Fibroblast of mammary gland (primary cell): ENCODE results near the gene FOXL1.
A peak's percentile ranks its signal among the peaks of the same experiment; 100 is the strongest.

ENCODE experiments used
- DNase-seq: peaks from one replicate; pipeline ENCODE4 v3.0.0-alpha.2; 2010; ENCODE audit warnings: low read depth
- H3K4me3 ChIP-seq: 2 replicates; pipeline ENCODE4 v1.5.1; 2011; ENCODE audit warnings: low read depth, mild to moderate bottlenecking, low read length, moderate library complexity; ENCODE audit not compliant: control insufficient read depth
- CTCF ChIP-seq: conservative IDR thresholded peaks from 2 replicates; pipeline ENCODE4 v1.5.1; 2011; ENCODE audit warnings: low read depth, low read length, inconsistent platforms; ENCODE audit not compliant: control insufficient read depth, insufficient read depth

FOXL1 gene

GRCh38 chr16:86590501-86591144 lies 12.3 kb downstream of the FOXL1 start:
- peak; percentile 91 for DNase-seq
- no peak for TF ChIP-seq CTCF
- no peak overlapping the region for H3K4me3 ChIP-seq

GRCh38 chr16:86591270-86591669 lies 12.9 kb downstream of the FOXL1 start:
- no peak for TF ChIP-seq CTCF
- no peak for DNase-seq

GRCh38 chr16:86593913-86594620 lies 15.7 kb downstream of the FOXL1 start:
- H3K4me3 ChIP-seq, result no peak overlapping the region
- TF ChIP-seq CTCF, result no peak
- no peak for DNase-seq

More at GRCh38 chr16:86591270-86591669, 12.9 kb downstream of the FOXL1 start:
- H3K4me3 ChIP-seq, result no peak overlapping the region

GRCh38 chr16:86594721-86595120 lies 16.4 kb downstream of the FOXL1 start:
- no peak for TF ChIP-seq CTCF
- no peak for DNase-seq
- H3K4me3 ChIP-seq, result no peak overlapping the region

GRCh38 chr16:86595983-86596605 lies 17.7 kb downstream of the FOXL1 start:
- no peak for DNase-seq
- TF ChIP-seq CTCF, result no peak
- no peak overlapping the region for H3K4me3 ChIP-seq

GRCh38 chr16:86597126-86597879 lies 19.0 kb downstream of the FOXL1 start:
- no peak for TF ChIP-seq CTCF
- no peak for DNase-seq
- no peak overlapping the region for H3K4me3 ChIP-seq
